Parathyroid adenoma (tissue), 2 donors: Measurements from ENCODE around the gene GSG1L.
"Not testable (repeated sequence)": the region's sequence is repeated elsewhere in the genome, so short reads cannot be mapped to it uniquely, and the experiment has no call there.

Experiments used
- H2AFZ ChIP-seq: fragments of 300-600 bp; sonication (generic); one replicate; pipeline ENCODE4 v1.7.0; 2017; ENCODE audit warnings: antibody characterized with exemption, mild to moderate bottlenecking
- H3K27ac ChIP-seq: fragments of 300-600 bp; sonication (generic); one replicate; pipeline ENCODE4 v1.7.0; 2017
- H3K27me3 ChIP-seq: fragments of 300-600 bp; sonication (generic); one replicate; pipeline ENCODE4 v1.7.0; 2017; ENCODE audit warnings: low read length; ENCODE audit not compliant: control insufficient read depth, insufficient read depth
- H3K36me3 ChIP-seq: fragments of 300-600 bp; sonication (generic); one replicate; pipeline ENCODE4 v1.7.0; 2017; ENCODE audit warnings: low read length; ENCODE audit not compliant: control insufficient read depth, insufficient read depth
- H3K4me1 ChIP-seq: fragments of 300-600 bp; sonication (generic); one replicate; pipeline ENCODE4 v1.7.0; 2017; ENCODE audit warnings: control low read depth
- H3K4me2 ChIP-seq: fragments of 300-600 bp; sonication (generic); one replicate; pipeline ENCODE4 v1.7.0; 2017; ENCODE audit warnings: low read length
- H3K4me3 ChIP-seq: fragments of 300-600 bp; sonication (generic); one replicate; pipeline ENCODE4 v1.7.0; 2017; ENCODE audit warnings: low read depth, low read length
- H3K79me2 ChIP-seq: fragments of 300-600 bp; sonication (generic); one replicate; pipeline ENCODE4 v1.7.0; 2017; ENCODE audit warnings: control low read depth
- H3K9ac ChIP-seq: fragments of 300-600 bp; sonication (generic); one replicate; pipeline ENCODE4 v1.7.0; 2017; ENCODE audit warnings: mild to moderate bottlenecking
- H3K9me3 ChIP-seq: fragments of 300-600 bp; sonication (generic); one replicate; pipeline ENCODE4 v1.7.0; 2017; ENCODE audit warnings: low read length; ENCODE audit not compliant: control insufficient read depth
- TF ChIP-seq, protein P1 (sequence below): fragments of 300-600 bp; sonication (generic); IDR thresholded peaks from one replicate; pipeline ENCODE4 v1.7.0; 2017; ENCODE audit warnings: antibody characterized with exemption, mild to moderate bottlenecking
- donor health status: primary hyperparathyroidism.

GSG1L gene

GRCh38 chr16:27880287-27880686, 183.2 kb downstream of the GSG1L start:
- H3K4me1 ChIP-seq: no peaks in the 10 kb centered on the region
- TF ChIP-seq, protein P1, sequence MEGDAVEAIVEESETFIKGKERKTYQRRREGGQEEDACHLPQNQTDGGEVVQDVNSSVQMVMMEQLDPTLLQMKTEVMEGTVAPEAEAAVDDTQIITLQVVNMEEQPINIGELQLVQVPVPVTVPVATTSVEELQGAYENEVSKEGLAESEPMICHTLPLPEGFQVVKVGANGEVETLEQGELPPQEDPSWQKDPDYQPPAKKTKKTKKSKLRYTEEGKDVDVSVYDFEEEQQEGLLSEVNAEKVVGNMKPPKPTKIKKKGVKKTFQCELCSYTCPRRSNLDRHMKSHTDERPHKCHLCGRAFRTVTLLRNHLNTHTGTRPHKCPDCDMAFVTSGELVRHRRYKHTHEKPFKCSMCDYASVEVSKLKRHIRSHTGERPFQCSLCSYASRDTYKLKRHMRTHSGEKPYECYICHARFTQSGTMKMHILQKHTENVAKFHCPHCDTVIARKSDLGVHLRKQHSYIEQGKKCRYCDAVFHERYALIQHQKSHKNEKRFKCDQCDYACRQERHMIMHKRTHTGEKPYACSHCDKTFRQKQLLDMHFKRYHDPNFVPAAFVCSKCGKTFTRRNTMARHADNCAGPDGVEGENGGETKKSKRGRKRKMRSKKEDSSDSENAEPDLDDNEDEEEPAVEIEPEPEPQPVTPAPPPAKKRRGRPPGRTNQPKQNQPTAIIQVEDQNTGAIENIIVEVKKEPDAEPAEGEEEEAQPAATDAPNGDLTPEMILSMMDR: no peak
- no peak overlapping the region for H3K9ac ChIP-seq
- no peak overlapping the region for H3K4me2 ChIP-seq
- H3K9me3 ChIP-seq: no peaks in the 10 kb centered on the region
- H2AFZ ChIP-seq: no peak overlapping the region
- no peaks in the 10 kb centered on the region for H3K79me2 ChIP-seq
- H3K36me3 ChIP-seq: no peaks in the 10 kb centered on the region
- no peak overlapping the region for H3K4me3 ChIP-seq
- no peak overlapping the region for H3K27ac ChIP-seq
- no peaks in the 10 kb centered on the region for H3K27me3 ChIP-seq

DNA sequence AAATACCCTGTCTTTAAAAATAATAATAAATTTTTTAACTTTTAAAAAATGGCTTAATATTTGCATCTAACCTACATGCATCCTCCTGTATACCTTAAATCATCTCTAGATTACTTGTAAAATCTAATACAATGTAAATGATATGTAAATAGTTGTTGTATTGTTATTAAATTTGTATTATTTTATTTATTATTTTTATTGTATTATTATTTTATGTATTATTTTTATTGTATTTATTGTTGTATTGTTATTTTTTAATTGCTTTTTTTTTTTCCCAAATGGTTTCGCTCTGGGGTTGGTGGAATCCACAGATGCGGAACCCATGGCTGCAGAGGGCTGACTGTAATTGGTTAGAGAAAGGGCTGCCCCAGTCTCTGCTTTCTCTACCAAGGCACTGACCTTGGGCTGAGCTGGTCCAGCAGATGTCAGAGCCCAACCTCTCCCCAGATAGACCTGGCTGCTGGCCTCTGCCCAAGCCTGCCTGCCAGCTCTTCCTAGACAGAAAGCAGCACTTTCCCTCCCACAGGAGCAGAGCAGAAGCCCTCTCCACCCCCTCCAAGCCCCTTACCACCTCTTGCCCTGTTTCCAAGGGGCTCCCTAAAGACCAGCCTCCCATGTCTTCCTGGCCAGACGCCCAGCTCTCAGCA, 183.8 kb downstream of the GSG1L start:
- Histone ChIP-seq H3K9me3 (no peaks in the 10 kb centered on the region), H3K4me2 (no peak overlapping the region), H3K27ac (no peak overlapping the region), H3K4me1 (no peaks in the 10 kb centered on the region), H3K27me3 (no peaks in the 10 kb centered on the region), H3K36me3 (no peaks in the 10 kb centered on the region), H3K4me3 (no peak overlapping the region), H3K79me2 (no peaks in the 10 kb centered on the region), H2AFZ (no peak overlapping the region), H3K9ac (no peak overlapping the region)
- TF ChIP-seq, protein P1: no peak

DNA sequence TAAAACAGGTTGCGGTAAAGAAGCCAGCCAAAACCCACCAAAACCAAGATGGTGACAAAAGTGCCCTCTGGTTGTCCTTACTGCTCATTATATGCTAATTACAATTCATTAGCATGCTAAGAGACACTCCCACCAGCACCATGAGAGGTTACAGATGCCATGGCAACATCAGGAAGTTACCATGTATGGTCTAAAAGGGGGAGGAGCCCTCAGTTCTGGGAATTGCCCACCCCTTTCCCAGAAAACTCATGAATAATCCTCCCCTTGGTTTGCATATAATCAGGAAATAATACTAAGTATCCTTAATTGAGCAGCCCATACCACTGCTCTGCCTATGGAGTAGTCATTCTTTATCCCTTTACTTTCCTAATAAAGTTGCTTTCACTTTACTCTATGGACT, 190.9 kb downstream of the GSG1L start:
- not testable (repeated sequence) for H3K9me3 ChIP-seq, H3K4me2 ChIP-seq, H3K27me3 ChIP-seq, H3K27ac ChIP-seq, H3K79me2 ChIP-seq, H2AFZ ChIP-seq, H3K4me3 ChIP-seq, H3K9ac ChIP-seq, H3K4me1 ChIP-seq, H3K36me3 ChIP-seq

- TF ChIP-seq, protein P1: no peak
- no peaks in the 10 kb centered on the region for H3K36me3 ChIP-seq
- H3K27me3 ChIP-seq: no peaks in the 10 kb centered on the region
- no peak overlapping the region for H3K4me2 ChIP-seq
- H3K4me1 ChIP-seq: no peaks in the 10 kb centered on the region
- no peaks in the 10 kb centered on the region for H3K79me2 ChIP-seq
- H3K4me3 ChIP-seq: no peak overlapping the region
- H3K9ac ChIP-seq: no peak overlapping the region
- no peak overlapping the region for H3K27ac ChIP-seq
- no peaks in the 10 kb centered on the region for H3K9me3 ChIP-seq
- H2AFZ ChIP-seq: no peak overlapping the region
These were observed 193.3 kb downstream of the GSG1L start for GRCh38 chr16:27870116-27870798.

GRCh38 chr16:27869411-27869810, 194.1 kb downstream of the GSG1L start:
- TF ChIP-seq, protein P1: no peak
- H3K79me2 ChIP-seq: no peaks in the 10 kb centered on the region
- H3K4me3 ChIP-seq: no peak overlapping the region
- no peak overlapping the region for H2AFZ ChIP-seq
- no peaks in the 10 kb centered on the region for H3K27me3 ChIP-seq
- H3K9me3 ChIP-seq: no peaks in the 10 kb centered on the region
- no peak overlapping the region for H3K4me2 ChIP-seq
- no peaks in the 10 kb centered on the region for H3K4me1 ChIP-seq
- H3K36me3 ChIP-seq: no peaks in the 10 kb centered on the region
- H3K27ac ChIP-seq: no peak overlapping the region
- no peak overlapping the region for H3K9ac ChIP-seq
